SK-N-SH (cell line): ENCODE results near the gene RTN3.

Source experiments
- MXI1 ChIP-seq: IDR thresholded peaks from 2 replicates; pipeline ENCODE4 v1.6.1; 2012; ENCODE audit warnings: mild to moderate bottlenecking, low read depth, low read length, improper control_type of control experiment
- TAF1 ChIP-seq: IDR thresholded peaks from 2 replicates; pipeline ENCODE4 v1.6.1; 2012; ENCODE audit warnings: low read depth, mild to moderate bottlenecking, low read length, moderate library complexity, borderline replicate concordance
- TCF12 ChIP-seq: IDR thresholded peaks from 2 replicates; pipeline ENCODE4 v1.4.0; 2012
- YY1 ChIP-seq: IDR thresholded peaks from 2 replicates; pipeline ENCODE4 v1.4.0; 2012; ENCODE audit warnings: low read depth, mild to moderate bottlenecking
- TF ChIP-seq, protein P1 (sequence below): fragments of 200-600 bp; sonication (generic); IDR thresholded peaks from 2 replicates; pipeline ENCODE4 v1.6.1; 2017; ENCODE audit warnings: antibody characterized with exemption, mild to moderate bottlenecking, moderate library complexity

DNA sequence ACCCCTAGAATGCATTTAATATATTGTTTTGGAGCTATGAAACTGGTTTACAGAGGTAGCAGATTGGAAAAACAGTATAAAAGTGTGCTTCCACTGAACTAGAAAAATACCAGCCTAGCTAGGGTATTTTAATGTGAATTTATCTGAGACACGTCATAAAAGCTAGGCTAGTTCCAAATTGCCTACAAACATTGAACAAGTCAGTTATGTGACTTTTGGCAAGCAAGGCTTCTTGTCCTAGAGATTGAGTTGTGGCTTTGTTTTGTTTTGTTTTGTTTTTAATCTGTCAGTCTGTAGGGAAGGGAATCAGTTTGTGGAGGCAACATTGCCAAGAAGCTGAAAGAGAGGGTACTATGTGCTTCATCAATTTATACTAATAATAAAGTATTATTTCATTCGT, 24.2 kb downstream of the RTN3 start:
- TF ChIP-seq TCF12 (no peak), MXI1 (no peak), YY1 (no peak), TAF1 (no peak)
- TF ChIP-seq, protein P1, sequence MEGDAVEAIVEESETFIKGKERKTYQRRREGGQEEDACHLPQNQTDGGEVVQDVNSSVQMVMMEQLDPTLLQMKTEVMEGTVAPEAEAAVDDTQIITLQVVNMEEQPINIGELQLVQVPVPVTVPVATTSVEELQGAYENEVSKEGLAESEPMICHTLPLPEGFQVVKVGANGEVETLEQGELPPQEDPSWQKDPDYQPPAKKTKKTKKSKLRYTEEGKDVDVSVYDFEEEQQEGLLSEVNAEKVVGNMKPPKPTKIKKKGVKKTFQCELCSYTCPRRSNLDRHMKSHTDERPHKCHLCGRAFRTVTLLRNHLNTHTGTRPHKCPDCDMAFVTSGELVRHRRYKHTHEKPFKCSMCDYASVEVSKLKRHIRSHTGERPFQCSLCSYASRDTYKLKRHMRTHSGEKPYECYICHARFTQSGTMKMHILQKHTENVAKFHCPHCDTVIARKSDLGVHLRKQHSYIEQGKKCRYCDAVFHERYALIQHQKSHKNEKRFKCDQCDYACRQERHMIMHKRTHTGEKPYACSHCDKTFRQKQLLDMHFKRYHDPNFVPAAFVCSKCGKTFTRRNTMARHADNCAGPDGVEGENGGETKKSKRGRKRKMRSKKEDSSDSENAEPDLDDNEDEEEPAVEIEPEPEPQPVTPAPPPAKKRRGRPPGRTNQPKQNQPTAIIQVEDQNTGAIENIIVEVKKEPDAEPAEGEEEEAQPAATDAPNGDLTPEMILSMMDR = no peak
